Mesothelial cell of epicardium (in vitro differentiated cells): ENCODE data around the gene PREX1. TPM values are rescaled to one million over a fixed set of nuclear protein-coding genes. Genes with fewer than 3 reads are reported as not detected.
"Not testable (repeated sequence)": the region's sequence is repeated elsewhere in the genome, so short reads cannot be mapped to it uniquely, and the experiment has no call there.

ENCODE experiments used
- DNase-seq, 2 experiments: peaks; one replicate each; pipeline ENCODE4 v3.0.0; 2021; ENCODE audit warnings: low spot score in 2 of 2; ENCODE audit not compliant: unreplicated experiment in 2 of 2
- H3K27ac Mint-ChIP-seq: 2 replicates; pipeline ENCODE4 v1.8.0; 2021; ENCODE audit warnings: mixed read lengths
- H3K27me3 Mint-ChIP-seq: 2 replicates; pipeline ENCODE4 v1.8.0; 2021; ENCODE audit warnings: low read depth, mixed read lengths
- H3K36me3 Mint-ChIP-seq: 2 replicates; pipeline ENCODE4 v1.8.0; 2021; ENCODE audit warnings: mixed read lengths
- H3K4me1 Mint-ChIP-seq: 2 replicates; pipeline ENCODE4 v1.8.0; 2021; ENCODE audit warnings: mixed read lengths
- H3K4me3 Mint-ChIP-seq: 2 replicates; pipeline ENCODE4 v1.8.0; 2021; ENCODE audit warnings: mild to moderate bottlenecking, moderate library complexity, mixed read lengths
- H3K9me3 Mint-ChIP-seq: 2 replicates; pipeline ENCODE4 v1.8.0; 2021; ENCODE audit warnings: mixed read lengths
- CTCF ChIP-seq: fragments of 200-600 bp; sonication (generic); IDR thresholded peaks from one replicate; pipeline ENCODE4 v1.5.0; 2021; ENCODE audit warnings: antibody characterized with exemption; ENCODE audit not compliant: unreplicated experiment
- total RNA-seq: library from RNA; stranded (reverse); gene quantifications from 3 replicates; pipeline ENCODE4 v1.2.1, GENCODE V29; 2021

Gene PREX1
- total RNA-seq, 1 donor from 2014 or later, result 8.3 TPM

DNA sequence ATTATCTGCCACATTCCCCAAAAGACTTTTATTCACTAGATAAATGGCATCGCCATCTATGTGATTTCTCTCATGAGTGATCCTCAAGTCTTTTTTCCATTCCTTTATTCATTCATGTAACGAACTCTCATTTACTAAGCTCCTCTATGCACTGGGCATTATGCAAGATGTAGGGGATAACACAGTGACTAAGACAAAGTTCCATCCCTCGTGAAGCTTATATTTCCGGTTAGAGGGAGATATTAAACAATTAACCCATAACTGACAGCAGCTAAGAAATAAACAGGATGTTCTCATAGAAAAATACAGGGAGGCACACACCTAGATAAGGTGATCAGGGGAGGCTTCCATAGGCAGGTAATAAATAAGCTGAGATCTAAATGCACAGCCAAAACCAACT is 17.2 kb upstream of the PREX1 start:
- Mint-ChIP-seq H3K9me3 (no peaks in the 10 kb centered on the region), H3K4me3 (no peak overlapping the region), H3K27me3 (peaks cover 13% of the 10 kb centered on the region), H3K27ac (no peak overlapping the region), H3K36me3 (no peaks in the 10 kb centered on the region), H3K4me1 (peaks cover 7% of the 10 kb centered on the region)
- TF ChIP-seq CTCF, result no peak
- DNase-seq, result no peak

GRCh38 chr20:48843896-48844295 is 16.1 kb upstream of the PREX1 start:
- H3K36me3 Mint-ChIP-seq, H3K4me1 Mint-ChIP-seq, H3K4me3 Mint-ChIP-seq, DNase-seq, H3K27ac Mint-ChIP-seq, H3K9me3 Mint-ChIP-seq: not testable (repeated sequence)
- H3K27me3 Mint-ChIP-seq, result peaks cover 16% of the 10 kb centered on the region

GRCh38 chr20:48843057-48843806 is 15.4 kb upstream of the PREX1 start:
- TF ChIP-seq CTCF, result no peak
- Mint-ChIP-seq H3K27ac (no peak overlapping the region), H3K4me1 (peaks cover 7% of the 10 kb centered on the region)

DNA sequence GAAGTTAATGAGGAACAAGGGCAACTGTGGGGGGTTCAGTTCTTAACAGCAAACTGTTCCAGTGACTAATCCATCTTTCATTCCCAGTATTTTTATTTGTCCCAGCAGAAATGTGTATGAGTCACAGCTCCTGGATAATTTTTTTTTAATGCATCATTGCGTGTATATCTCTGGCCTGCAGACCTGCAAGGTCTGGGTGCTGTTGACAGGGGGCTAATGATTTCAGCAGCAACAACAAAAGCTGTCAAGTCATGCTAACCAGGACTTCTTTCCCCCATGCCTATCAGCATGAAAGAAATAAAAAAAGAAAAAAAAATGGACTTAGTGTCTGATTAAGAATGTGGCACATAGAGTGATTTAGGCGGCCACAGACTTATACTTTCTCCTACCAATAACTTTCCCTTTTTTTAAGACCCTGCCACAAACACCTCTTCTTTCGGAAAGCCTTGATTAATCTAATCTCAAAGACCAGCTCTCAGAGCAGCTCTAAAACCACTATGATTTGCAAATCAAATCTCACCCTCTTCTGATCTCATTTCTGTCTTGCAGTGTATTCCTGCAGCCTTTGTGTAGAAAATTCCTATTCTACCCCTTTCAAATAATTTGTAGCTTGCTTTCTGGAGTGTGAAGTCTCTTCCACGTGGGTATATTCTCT is 14.2 kb upstream of the PREX1 start:
- H3K9me3 Mint-ChIP-seq, result no peaks in the 10 kb centered on the region
- TF ChIP-seq CTCF, result no peak
- no peak overlapping the region for H3K27ac Mint-ChIP-seq
- DNase-seq, result no peak
- H3K4me1 Mint-ChIP-seq, result peaks cover 7% of the 10 kb centered on the region
- peaks cover 25% of the 10 kb centered on the region for H3K27me3 Mint-ChIP-seq
- no peaks in the 10 kb centered on the region for H3K36me3 Mint-ChIP-seq
- H3K4me3 Mint-ChIP-seq, result no peak overlapping the region

More at GRCh38 chr20:48843057-48843806, 15.4 kb upstream of the PREX1 start:
- Mint-ChIP-seq H3K9me3 (no peaks in the 10 kb centered on the region), H3K4me3 (no peak overlapping the region), H3K36me3 (no peaks in the 10 kb centered on the region), H3K27me3 (peaks cover 16% of the 10 kb centered on the region)
- no peak for DNase-seq

GRCh38 chr20:48841196-48841874 is 13.5 kb upstream of the PREX1 start:
- TF ChIP-seq CTCF, result no peak
- H3K9me3 Mint-ChIP-seq, result no peaks in the 10 kb centered on the region
- peaks cover 3% of the 10 kb centered on the region for H3K4me1 Mint-ChIP-seq
- H3K4me3 Mint-ChIP-seq, result no peak overlapping the region
- H3K27ac Mint-ChIP-seq, result no peak overlapping the region
- no peak for DNase-seq
- H3K27me3 Mint-ChIP-seq, result peaks cover 28% of the 10 kb centered on the region
- no peaks in the 10 kb centered on the region for H3K36me3 Mint-ChIP-seq
